Vagina (tissue), 2 donors: ENCODE measurements around the gene HBG1.

Experiments
- CTCF ChIP-seq, 3 experiments: fragments of 450-650 bp in 2 of 3; fragments of 200-600 bp in 1 of 3; sonication (generic) in 1 of 3; IDR thresholded peaks; one replicate each; pipeline ENCODE4 v1.5.1; 2017 to 2019; ENCODE audit warnings: antibody characterized with exemption in 3 of 3, mild to moderate bottlenecking in 2 of 3, moderate library complexity in 2 of 3
- POLR2A ChIP-seq, 2 donors: fragments of 450-650 bp; IDR thresholded peaks; one replicate each; pipeline ENCODE4 v1.6.1; 2017; ENCODE audit warnings: antibody characterized with exemption in 2 of 2, mild to moderate bottlenecking in 2 of 2, moderate library complexity in 2 of 2

GRCh38 chr11:5290106-5290505, 40.4 kb upstream of the HBG1 start:
- TF ChIP-seq CTCF (IDR thresholded peaks at IDR 0.05) (no peak), POLR2A (IDR thresholded peaks at IDR 0.05) (no peak)
